ENCODE measurements around the gene PADI6.

Gene PADI6

DNA sequence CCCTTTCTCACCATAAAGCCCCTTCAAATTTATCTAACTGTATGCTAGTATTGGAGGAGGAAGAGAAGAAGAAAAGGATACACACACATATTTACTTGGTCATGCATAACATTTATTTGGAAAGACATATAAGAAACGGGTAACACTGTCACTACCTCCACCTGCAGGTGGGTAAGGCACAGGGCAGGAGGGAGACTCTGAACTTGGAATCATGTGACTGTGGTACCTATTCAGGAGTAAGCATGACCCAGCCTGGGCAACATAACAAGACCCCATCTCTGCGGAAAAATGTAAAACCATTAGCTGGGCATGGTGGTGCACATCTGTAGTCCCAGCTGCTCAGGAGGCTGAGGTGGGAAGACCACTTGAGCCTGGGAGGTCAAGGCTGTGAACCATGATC is 1.4 kb upstream of the PADI6 start:
- WGBS, 2 experiments: 76 to 80% methylated on average over 2 of the region's 2 CpGs
- H3K27ac ChIP-seq (ENCODE audit: insufficient read depth, low read depth, low read length, poor library complexity, severe bottlenecking): no peak overlapping the region
- H3K9me3 ChIP-seq (ENCODE audit: control insufficient read depth, low read length): no peaks in the 10 kb centered on the region
- peaks cover 3% of the 10 kb centered on the region for H3K4me1 ChIP-seq (ENCODE audit: control insufficient read depth, insufficient read depth, low read length)
- no peak overlapping the region for H3K4me3 ChIP-seq (ENCODE audit: insufficient read depth, low read depth, low read length)
- no peaks in the 10 kb centered on the region for H3K36me3 ChIP-seq (ENCODE audit: control insufficient read depth, insufficient read depth, low read length)
- H3K27me3 ChIP-seq (ENCODE audit: control insufficient read depth, insufficient read depth, low read length, poor library complexity, severe bottlenecking): no peaks in the 10 kb centered on the region

DNA sequence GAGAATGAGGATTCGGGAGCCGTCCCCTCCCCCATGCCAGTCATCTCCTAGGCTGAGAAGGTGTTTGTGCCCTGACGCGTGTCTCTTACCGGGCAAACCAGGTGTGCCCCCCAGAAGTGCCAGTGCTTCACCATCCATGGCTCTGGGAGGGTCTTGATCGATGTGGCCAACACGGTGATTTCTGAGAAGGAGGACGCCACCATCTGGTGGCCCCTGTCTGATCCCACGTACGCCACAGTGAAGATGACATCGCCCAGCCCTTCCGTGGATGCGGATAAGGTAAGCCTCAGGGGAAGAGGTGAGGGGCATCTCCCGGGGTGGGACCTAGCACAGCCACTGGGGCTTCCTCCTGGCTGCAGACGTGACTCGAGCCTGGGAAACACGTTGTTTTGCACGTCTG is 959 bp downstream of the PADI6 start:
- Histone ChIP-seq H3K27me3 (ENCODE audit: control insufficient read depth, insufficient read depth, low read length, poor library complexity, severe bottlenecking) (no peaks in the 10 kb centered on the region), H3K4me3 (ENCODE audit: insufficient read depth, low read depth, low read length) (no peak overlapping the region), H3K4me1 (ENCODE audit: control insufficient read depth, insufficient read depth, low read length) (no peaks in the 10 kb centered on the region), H3K36me3 (ENCODE audit: control insufficient read depth, insufficient read depth, low read length) (no peaks in the 10 kb centered on the region), H3K9me3 (ENCODE audit: control insufficient read depth, low read length) (no peaks in the 10 kb centered on the region), H3K27ac (ENCODE audit: insufficient read depth, low read depth, low read length, poor library complexity, severe bottlenecking) (no peak overlapping the region)
- 82 to 86% methylated on average over 18 of the region's 18 CpGs for WGBS, 2 experiments

DNA sequence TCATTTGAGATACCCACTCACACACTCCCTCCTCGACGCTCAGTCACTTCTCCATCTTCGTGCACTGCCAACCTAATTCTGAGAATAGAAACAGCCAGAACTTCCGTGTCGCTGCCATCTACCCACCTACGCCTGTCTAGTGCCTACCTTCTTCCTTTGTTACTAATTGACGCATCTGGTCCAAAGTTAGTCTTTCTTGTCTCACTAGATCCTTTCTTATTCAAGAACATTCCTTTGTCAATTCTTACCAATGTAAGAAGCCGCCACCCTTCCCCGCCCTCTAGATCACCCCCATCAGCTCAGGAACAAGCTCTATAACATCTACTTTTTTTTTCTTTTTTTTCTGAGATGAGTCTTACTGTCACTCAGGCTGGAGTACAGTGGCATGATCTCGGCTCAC is 3.7 kb downstream of the PADI6 start:
- no peaks in the 10 kb centered on the region for H3K9me3 ChIP-seq (ENCODE audit: control insufficient read depth, low read length)
- no peaks in the 10 kb centered on the region for H3K4me1 ChIP-seq (ENCODE audit: control insufficient read depth, insufficient read depth, low read length)
- H3K36me3 ChIP-seq (ENCODE audit: control insufficient read depth, insufficient read depth, low read length): no peaks in the 10 kb centered on the region
- H3K27ac ChIP-seq (ENCODE audit: insufficient read depth, low read depth, low read length, poor library complexity, severe bottlenecking): no peak overlapping the region
- H3K4me3 ChIP-seq (ENCODE audit: insufficient read depth, low read depth, low read length): no peak overlapping the region
- 92 to 93% methylated on average over 10 of the region's 10 CpGs for WGBS, 2 experiments
- H3K27me3 ChIP-seq (ENCODE audit: control insufficient read depth, insufficient read depth, low read length, poor library complexity, severe bottlenecking): no peaks in the 10 kb centered on the region

DNA sequence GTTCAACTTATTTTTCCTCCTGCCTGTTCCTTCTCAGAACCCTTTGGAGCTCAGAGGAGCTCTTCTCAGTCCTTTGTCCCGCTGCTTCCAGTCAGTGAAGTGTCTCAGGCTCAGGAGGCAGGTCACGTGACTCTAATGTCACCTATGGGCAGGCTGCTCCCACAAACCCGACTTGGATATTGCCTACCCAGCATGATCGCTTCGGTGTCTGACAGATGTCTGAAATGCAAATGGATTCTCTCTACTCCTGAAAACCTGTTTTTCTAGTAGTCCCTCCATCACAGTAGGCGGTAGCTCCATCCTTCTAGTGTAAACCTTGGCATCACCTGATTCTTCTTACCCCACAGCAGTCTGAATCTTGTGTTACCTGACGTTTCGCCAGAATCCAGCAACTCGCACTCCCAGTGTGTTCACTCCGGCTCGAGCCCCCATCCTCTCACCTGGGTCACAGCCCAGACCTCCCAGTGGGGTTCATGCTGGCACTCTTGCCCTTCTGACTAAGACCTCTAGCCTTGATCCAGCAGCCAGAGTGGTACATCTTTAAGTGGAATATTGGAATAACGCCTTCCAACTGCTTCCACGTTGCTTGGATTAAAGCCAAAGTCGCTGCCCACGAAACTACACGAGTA is 5.4 kb downstream of the PADI6 start:
- H3K27me3 ChIP-seq (ENCODE audit: control insufficient read depth, insufficient read depth, low read length, poor library complexity, severe bottlenecking): no peaks in the 10 kb centered on the region
- no peaks in the 10 kb centered on the region for H3K9me3 ChIP-seq (ENCODE audit: control insufficient read depth, low read length)
- no peak overlapping the region for H3K4me3 ChIP-seq (ENCODE audit: insufficient read depth, low read depth, low read length)
- H3K4me1 ChIP-seq (ENCODE audit: control insufficient read depth, insufficient read depth, low read length): no peaks in the 10 kb centered on the region
- H3K27ac ChIP-seq (ENCODE audit: insufficient read depth, low read depth, low read length, poor library complexity, severe bottlenecking): no peak overlapping the region
- 80% methylated on average over 16 of the region's 16 CpGs for WGBS, 2 experiments
- H3K36me3 ChIP-seq (ENCODE audit: control insufficient read depth, insufficient read depth, low read length): no peaks in the 10 kb centered on the region

DNA sequence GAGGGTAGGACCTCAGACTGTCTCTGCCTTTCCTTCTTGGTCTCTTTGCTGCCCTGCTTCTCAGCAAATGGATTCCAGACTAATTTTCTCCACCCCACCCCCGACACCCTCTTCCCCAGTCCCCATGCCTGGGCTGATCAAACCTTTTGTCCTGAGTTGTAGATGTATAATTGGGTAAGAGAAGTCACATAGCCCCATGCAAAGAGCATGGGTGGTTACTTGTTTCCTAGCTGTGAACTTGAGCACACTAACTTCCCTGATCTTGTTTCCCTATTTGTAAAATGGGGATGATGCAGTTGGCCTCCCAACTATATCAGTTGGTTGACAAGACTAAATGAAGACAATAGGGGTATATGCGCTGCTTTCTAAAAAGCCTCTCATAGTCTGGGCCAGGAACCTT is 9.2 kb downstream of the PADI6 start:
- no peak overlapping the region for H3K27ac ChIP-seq (ENCODE audit: insufficient read depth, low read depth, low read length, poor library complexity, severe bottlenecking)
- H3K4me1 ChIP-seq (ENCODE audit: control insufficient read depth, insufficient read depth, low read length): no peaks in the 10 kb centered on the region
- no peaks in the 10 kb centered on the region for H3K27me3 ChIP-seq (ENCODE audit: control insufficient read depth, insufficient read depth, low read length, poor library complexity, severe bottlenecking)
- no peaks in the 10 kb centered on the region for H3K9me3 ChIP-seq (ENCODE audit: control insufficient read depth, low read length)
- H3K36me3 ChIP-seq (ENCODE audit: control insufficient read depth, insufficient read depth, low read length): no peaks in the 10 kb centered on the region
- WGBS, 2 experiments: 97 to 100% methylated on average over 1 to 2 of the region's 2 CpGs
- no peak overlapping the region for H3K4me3 ChIP-seq (ENCODE audit: insufficient read depth, low read depth, low read length)

DNA sequence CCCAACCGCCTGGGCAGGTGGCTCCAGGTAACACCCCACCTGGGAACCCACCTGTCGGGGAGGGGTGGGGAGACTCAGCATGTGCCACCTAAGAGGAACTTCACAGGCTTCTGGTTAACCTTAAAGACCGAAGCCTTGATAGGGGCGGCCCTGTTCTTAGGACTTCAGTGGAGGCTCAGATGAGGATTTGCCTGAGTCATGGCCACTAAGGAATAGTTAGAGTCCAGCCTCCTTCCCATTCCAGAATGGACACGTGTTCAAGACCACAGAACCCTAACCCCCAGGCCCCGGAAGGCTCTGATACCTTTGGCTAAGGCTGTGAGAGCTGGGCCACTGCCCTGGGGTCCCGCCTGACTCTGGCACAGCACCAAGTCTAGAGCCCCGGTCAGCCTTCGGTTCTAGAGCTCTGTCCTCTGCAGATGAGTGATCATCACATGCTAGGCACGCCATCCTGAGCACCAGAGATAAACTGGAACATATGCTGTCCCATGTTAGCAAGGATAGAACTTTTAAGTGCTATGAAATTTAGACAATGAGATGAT is 20.3 kb downstream of the PADI6 start:
- Histone ChIP-seq H3K4me3 (ENCODE audit: insufficient read depth, low read depth, low read length) (no peak overlapping the region), H3K27ac (ENCODE audit: insufficient read depth, low read depth, low read length, poor library complexity, severe bottlenecking) (no peak overlapping the region), H3K4me1 (ENCODE audit: control insufficient read depth, insufficient read depth, low read length) (no peaks in the 10 kb centered on the region), H3K27me3 (ENCODE audit: control insufficient read depth, insufficient read depth, low read length, poor library complexity, severe bottlenecking) (no peaks in the 10 kb centered on the region), H3K9me3 (ENCODE audit: control insufficient read depth, low read length) (no peaks in the 10 kb centered on the region), H3K36me3 (ENCODE audit: control insufficient read depth, insufficient read depth, low read length) (no peaks in the 10 kb centered on the region)
- 84 to 85% methylated on average over 10 of the region's 10 CpGs for WGBS, 2 experiments

DNA sequence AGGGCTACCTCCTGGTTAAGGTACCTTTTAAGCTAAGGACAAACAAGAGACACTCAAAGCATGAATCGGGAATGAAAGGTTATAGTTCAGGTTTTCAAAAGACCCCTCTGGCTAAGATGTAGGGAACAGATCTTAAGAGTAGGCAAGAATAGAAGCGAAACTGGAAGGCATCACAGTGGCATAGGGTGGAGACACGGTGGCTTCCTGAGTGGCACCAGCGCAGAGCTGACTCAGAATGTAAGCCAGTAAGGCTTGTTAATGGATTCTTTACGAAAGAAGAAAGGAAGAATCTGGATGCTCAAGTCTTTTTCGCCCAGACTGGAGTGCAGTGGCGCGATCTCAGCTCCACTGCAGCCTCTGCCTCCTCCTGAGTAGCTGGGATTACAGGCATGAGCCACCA is 21.2 kb downstream of the PADI6 start:
- Histone ChIP-seq H3K9me3 (ENCODE audit: control insufficient read depth, low read length) (no peaks in the 10 kb centered on the region), H3K27me3 (ENCODE audit: control insufficient read depth, insufficient read depth, low read length, poor library complexity, severe bottlenecking) (no peaks in the 10 kb centered on the region), H3K36me3 (ENCODE audit: control insufficient read depth, insufficient read depth, low read length) (no peaks in the 10 kb centered on the region), H3K4me3 (ENCODE audit: insufficient read depth, low read depth, low read length) (no peak overlapping the region), H3K27ac (ENCODE audit: insufficient read depth, low read depth, low read length, poor library complexity, severe bottlenecking) (no peak overlapping the region), H3K4me1 (ENCODE audit: control insufficient read depth, insufficient read depth, low read length) (no peaks in the 10 kb centered on the region)
- WGBS, 2 experiments: 81 to 83% methylated on average over 8 of the region's 8 CpGs

DNA sequence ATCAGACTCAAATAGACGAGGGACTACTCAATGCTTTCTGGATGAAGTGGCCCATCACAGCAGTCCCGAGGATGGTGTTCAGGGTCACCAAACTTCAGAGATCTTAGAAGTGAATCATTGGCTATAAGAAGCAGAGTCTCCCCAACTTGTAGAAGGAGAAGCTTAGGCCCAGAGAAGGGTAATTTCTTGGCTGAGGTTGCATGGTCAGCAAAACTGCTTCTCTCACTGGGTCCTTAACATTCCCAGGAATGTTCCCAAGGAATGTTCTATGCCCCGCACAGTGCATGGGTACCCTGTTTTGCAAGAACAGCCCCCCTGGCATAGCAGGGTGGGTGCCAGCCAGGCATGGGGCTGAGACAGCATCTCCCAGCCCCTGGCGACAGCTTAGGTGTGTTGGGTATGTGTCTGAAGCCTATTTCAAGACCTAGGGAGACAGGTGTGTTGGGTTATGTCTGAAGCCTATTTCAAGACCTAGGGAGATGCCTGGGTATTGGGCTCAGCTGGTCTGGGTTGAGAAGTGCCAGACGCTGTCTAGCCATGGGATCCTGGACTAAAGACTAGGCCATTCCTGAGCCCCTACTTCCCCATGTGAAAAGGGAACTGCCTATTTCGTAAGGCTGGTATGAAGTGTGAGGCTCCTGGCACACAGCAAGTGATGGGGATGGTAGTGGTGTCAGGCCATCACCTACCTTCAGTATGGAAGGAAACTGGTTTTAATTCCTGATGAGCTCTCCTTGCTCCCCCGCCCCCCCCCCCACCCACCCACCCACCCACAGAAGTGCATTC is 26.1 kb downstream of the PADI6 start:
- H3K27ac ChIP-seq (ENCODE audit: insufficient read depth, low read depth, low read length, poor library complexity, severe bottlenecking): no peak overlapping the region
- H3K4me3 ChIP-seq (ENCODE audit: insufficient read depth, low read depth, low read length): no peak overlapping the region
- H3K36me3 ChIP-seq (ENCODE audit: control insufficient read depth, insufficient read depth, low read length): no peaks in the 10 kb centered on the region
- no peaks in the 10 kb centered on the region for H3K9me3 ChIP-seq (ENCODE audit: control insufficient read depth, low read length)
- H3K4me1 ChIP-seq (ENCODE audit: control insufficient read depth, insufficient read depth, low read length): peaks cover 9% of the 10 kb centered on the region
- H3K27me3 ChIP-seq (ENCODE audit: control insufficient read depth, insufficient read depth, low read length, poor library complexity, severe bottlenecking): no peaks in the 10 kb centered on the region
- 91 to 92% methylated on average over 6 of the region's 7 CpGs for WGBS, 2 experiments

DNA sequence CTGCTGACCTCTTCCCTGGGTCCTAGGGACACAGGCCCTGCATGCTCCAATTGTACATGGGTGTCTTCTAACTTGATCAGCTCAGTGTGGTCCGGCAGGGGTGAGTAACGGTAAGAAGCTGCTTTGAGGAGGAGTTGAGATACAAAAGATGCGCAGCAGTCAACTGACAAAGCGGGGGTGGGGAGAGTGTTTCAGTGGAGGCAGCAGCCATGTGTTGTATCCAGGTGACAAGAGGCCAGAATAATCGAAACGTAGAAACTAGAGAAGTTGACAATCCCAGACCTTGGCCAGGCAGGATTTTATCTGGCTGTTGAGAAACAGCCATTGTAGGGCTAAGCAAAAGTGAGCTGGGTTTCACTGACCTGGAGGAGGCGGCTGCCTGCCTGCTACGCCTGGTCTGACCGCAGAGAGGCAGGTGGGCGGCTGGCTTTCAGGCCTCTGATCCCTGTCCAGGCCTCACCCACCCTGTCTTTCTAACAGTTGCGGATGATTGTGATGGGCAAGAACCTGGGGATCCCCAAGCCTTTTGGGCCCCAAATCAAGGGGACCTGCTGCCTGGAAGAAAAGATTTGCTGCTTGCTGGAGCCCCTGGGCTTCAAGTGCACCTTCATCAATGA is 28.8 kb downstream of the PADI6 start:
- Histone ChIP-seq H3K27me3 (ENCODE audit: control insufficient read depth, insufficient read depth, low read length, poor library complexity, severe bottlenecking) (no peaks in the 10 kb centered on the region), H3K4me1 (ENCODE audit: control insufficient read depth, insufficient read depth, low read length) (peaks cover 9% of the 10 kb centered on the region), H3K9me3 (ENCODE audit: control insufficient read depth, low read length) (no peaks in the 10 kb centered on the region), H3K4me3 (ENCODE audit: insufficient read depth, low read depth, low read length) (no peak overlapping the region), H3K27ac (ENCODE audit: insufficient read depth, low read depth, low read length, poor library complexity, severe bottlenecking) (no peak overlapping the region), H3K36me3 (ENCODE audit: control insufficient read depth, insufficient read depth, low read length) (no peaks in the 10 kb centered on the region)
- WGBS, 2 experiments: 78 to 82% methylated on average over 11 of the region's 11 CpGs

DNA sequence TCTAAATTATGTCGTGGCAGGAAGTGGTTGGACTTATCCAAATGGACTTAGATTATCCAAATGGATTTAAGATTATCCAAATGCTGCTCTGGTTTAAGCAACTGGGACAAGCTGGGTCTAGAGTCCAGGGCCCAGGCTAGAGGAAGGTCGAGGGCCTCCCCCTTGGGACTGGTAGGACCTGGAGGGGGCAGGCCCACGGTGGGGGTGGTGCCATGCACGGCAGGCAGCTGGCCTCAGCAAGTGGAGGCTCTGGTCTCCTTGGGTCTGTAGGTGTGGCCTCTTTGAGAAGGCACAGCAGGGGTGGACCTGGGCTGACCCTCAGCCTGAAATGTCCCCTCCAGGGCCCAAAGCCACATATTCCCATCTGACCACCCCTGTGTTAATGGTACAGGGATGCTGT is 29.8 kb downstream of the PADI6 start:
- Histone ChIP-seq H3K4me1 (ENCODE audit: control insufficient read depth, insufficient read depth, low read length) (peaks cover 9% of the 10 kb centered on the region), H3K27ac (ENCODE audit: insufficient read depth, low read depth, low read length, poor library complexity, severe bottlenecking) (no peak overlapping the region), H3K36me3 (ENCODE audit: control insufficient read depth, insufficient read depth, low read length) (no peaks in the 10 kb centered on the region), H3K27me3 (ENCODE audit: control insufficient read depth, insufficient read depth, low read length, poor library complexity, severe bottlenecking) (no peaks in the 10 kb centered on the region), H3K9me3 (ENCODE audit: control insufficient read depth, low read length) (no peaks in the 10 kb centered on the region), H3K4me3 (ENCODE audit: insufficient read depth, low read depth, low read length) (no peak overlapping the region)
- 75 to 81% methylated on average over 4 of the region's 4 CpGs for WGBS, 2 experiments
